ENCODE results near the gene NFIA. TPM values are rescaled to one million over a fixed set of nuclear protein-coding genes. Genes with fewer than 3 reads are reported as not detected.

Gene NFIA
- total and polyA plus RNA-seq, 9 of the 15 experiments (the other 6 are each of a cell fraction or from before 2014, with no cell fraction given), result 5.3 to 24.9 (median 9.8) TPM

- TF ChIP-seq MAFG (tag; conservative IDR thresholded peaks at IDR 0.05) (no peak), SLC30A9 (CRISPR knock-in tag; IDR thresholded peaks at IDR 0.05) (no peak), TFAP4 (CRISPR knock-in tag; IDR thresholded peaks at IDR 0.05; ENCODE audit: borderline replicate concordance) (no peak), MEF2A (IDR thresholded peaks at IDR 0.05; ENCODE audit: control insufficient read depth, low read depth, low read length) (no peak), ZMIZ1 (IDR thresholded peaks at IDR 0.05; ENCODE audit: low read depth in 2 of 2, low read length in 2 of 2) (peak in 1 of 2 experiments; percentile 68; a peak in 1 of 4 replicates), YY1 (IDR thresholded peaks at IDR 0.05; ENCODE audit: borderline replicate concordance in 1 of 3, control insufficient read depth in 1 of 3, extremely low read depth in 1 of 3, insufficient read depth in 3 of 3, insufficient read length in 1 of 3, insufficient replicate concordance in 2 of 3, low read depth in 1 of 3, low read length in 2 of 3) (no peak), VEZF1 (CRISPR knock-in tag; IDR thresholded peaks at IDR 0.05) (no peak), CREB1 (IDR thresholded peaks at IDR 0.05) (no peak), CREB1 (CRISPR knock-in tag; IDR thresholded peaks at IDR 0.05) (no peak), ZBTB26 (CRISPR knock-in tag; IDR thresholded peaks at IDR 0.05) (no peak), SIN3B (IDR thresholded peaks at IDR 0.05; ENCODE audit: low read depth) (no peak), RHOXF2B (CRISPR knock-in tag; conservative IDR thresholded peaks at IDR 0.05) (no peak), KLF13 (tag; IDR thresholded peaks at IDR 0.05; ENCODE audit: borderline replicate concordance, low read depth) (no peak), ZNF165 (CRISPR knock-in tag; IDR thresholded peaks at IDR 0.05; ENCODE audit: borderline replicate concordance) (no peak), ZNF586 (CRISPR knock-in tag; conservative IDR thresholded peaks at IDR 0.05) (no peak), ZBTB1 (CRISPR knock-in tag; IDR thresholded peaks at IDR 0.05; ENCODE audit: borderline replicate concordance, low read depth) (no peak), ATF3 (IDR thresholded peaks at IDR 0.05) (peak; percentile 91), ATF3 (CRISPR knock-in tag; conservative IDR thresholded peaks at IDR 0.05) (peak; percentile 41; the same call in 1 of the 2 replicates)
These were observed 371.0 kb downstream of the NFIA start (continued) for GRCh38 chr1:61453111-61453961.
